Lower lobe of right lung (tissue), 2 donors: ENCODE results near the gene CHST8. TPM values are rescaled to one million over a fixed set of nuclear protein-coding genes. Genes with fewer than 3 reads are reported as not detected.

Source experiments
- ATAC-seq, 2 donors: fragments of 200-7000 bp; cut with Tn5 transposase; one replicate each; pipeline ENCODE4 v1.9.1; 2020 to 2022; ENCODE audit warnings: mild to moderate bottlenecking in 2 of 2, moderate library complexity in 2 of 2
- DNase-seq: peaks from one replicate; pipeline ENCODE4 v3.0.0-alpha.2; 2020
- H3K27ac ChIP-seq: fragments of 200-600 bp; one replicate; pipeline ENCODE4 v1.8.0; 2022
- H3K27me3 ChIP-seq: fragments of 200-600 bp; one replicate; pipeline ENCODE4 v1.8.0; 2022; ENCODE audit warnings: low read depth
- H3K36me3 ChIP-seq: fragments of 200-600 bp; one replicate; pipeline ENCODE4 v1.8.0; 2022; ENCODE audit warnings: mild to moderate bottlenecking
- H3K4me1 ChIP-seq: fragments of 200-600 bp; one replicate; pipeline ENCODE4 v1.8.0; 2022
- H3K4me3 ChIP-seq: fragments of 200-600 bp; one replicate; pipeline ENCODE4 v1.8.0; 2022; ENCODE audit warnings: mild to moderate bottlenecking
- H3K9me3 ChIP-seq: fragments of 200-600 bp; one replicate; pipeline ENCODE4 v1.8.0; 2022
- intact Hi-C: fragments of 100-400 bp; cut with DNase I; formaldehyde crosslinking; loops from one replicate; pipeline ENCODE4 v1.11.0; 2022
- total RNA-seq: library from RNA; stranded (reverse); fragmentation: NEBNext Ultra II Directional; extraction: Animal tissue kit (Norgen Biotek cat#: 25700); gene quantifications from one replicate; pipeline ENCODE4 v1.2.1, GENCODE V29; 2021
- TF ChIP-seq, protein P1 (sequence below): fragments of 200-600 bp; IDR thresholded peaks from one replicate; pipeline ENCODE4 v1.8.0; 2022; ENCODE audit warnings: antibody characterized with exemption, mild to moderate bottlenecking
- donor health status: DM: no; HTN: yes; CAD: no; lungs with severe emphysema.

CHST8 gene
- total RNA-seq, 1 donor from 2014 or later, result not detected

DNA sequence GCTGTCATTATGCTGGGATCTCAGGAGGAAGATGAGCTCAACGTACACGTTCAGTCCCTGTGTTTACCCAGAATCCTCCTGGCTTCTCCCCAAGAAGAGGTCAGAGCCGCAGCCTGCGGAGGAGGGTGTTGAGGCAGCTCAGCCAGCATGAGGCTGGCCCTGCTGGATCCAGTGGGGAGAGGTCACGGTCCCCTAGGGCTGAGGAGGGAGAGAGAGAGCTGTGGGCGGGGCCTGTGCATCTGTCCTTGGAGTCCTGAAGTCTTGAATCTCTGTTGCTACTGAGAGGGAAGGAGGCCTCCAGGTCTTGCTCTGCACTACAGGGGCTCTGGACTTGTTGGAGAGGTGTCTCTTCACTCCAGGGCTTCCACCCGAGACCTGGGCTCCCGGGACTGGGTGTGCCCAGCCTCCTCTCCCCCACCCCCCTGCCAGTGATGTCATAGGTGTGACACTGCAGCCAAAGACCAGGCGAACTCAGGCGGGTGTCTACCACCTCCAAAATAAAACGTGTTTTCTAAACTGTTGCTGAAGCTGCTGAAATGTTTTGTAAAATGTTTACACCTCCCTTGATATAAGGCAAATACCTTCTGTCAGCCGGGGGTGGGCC is 97.0 kb downstream of the CHST8 start:
- DNase-seq (no peak), ATAC-seq (no peak)
- no peak overlapping the region for H3K4me3 ChIP-seq
- no peaks in the 10 kb centered on the region for H3K9me3 ChIP-seq
- H3K36me3 ChIP-seq, result no peaks in the 10 kb centered on the region
- intact Hi-C loops, result no loop called here
- peaks cover 9% of the 10 kb centered on the region for H3K27me3 ChIP-seq
- TF ChIP-seq, protein P1, sequence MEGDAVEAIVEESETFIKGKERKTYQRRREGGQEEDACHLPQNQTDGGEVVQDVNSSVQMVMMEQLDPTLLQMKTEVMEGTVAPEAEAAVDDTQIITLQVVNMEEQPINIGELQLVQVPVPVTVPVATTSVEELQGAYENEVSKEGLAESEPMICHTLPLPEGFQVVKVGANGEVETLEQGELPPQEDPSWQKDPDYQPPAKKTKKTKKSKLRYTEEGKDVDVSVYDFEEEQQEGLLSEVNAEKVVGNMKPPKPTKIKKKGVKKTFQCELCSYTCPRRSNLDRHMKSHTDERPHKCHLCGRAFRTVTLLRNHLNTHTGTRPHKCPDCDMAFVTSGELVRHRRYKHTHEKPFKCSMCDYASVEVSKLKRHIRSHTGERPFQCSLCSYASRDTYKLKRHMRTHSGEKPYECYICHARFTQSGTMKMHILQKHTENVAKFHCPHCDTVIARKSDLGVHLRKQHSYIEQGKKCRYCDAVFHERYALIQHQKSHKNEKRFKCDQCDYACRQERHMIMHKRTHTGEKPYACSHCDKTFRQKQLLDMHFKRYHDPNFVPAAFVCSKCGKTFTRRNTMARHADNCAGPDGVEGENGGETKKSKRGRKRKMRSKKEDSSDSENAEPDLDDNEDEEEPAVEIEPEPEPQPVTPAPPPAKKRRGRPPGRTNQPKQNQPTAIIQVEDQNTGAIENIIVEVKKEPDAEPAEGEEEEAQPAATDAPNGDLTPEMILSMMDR, result no peak
- no peaks in the 10 kb centered on the region for H3K4me1 ChIP-seq
- no peak overlapping the region for H3K27ac ChIP-seq

DNA sequence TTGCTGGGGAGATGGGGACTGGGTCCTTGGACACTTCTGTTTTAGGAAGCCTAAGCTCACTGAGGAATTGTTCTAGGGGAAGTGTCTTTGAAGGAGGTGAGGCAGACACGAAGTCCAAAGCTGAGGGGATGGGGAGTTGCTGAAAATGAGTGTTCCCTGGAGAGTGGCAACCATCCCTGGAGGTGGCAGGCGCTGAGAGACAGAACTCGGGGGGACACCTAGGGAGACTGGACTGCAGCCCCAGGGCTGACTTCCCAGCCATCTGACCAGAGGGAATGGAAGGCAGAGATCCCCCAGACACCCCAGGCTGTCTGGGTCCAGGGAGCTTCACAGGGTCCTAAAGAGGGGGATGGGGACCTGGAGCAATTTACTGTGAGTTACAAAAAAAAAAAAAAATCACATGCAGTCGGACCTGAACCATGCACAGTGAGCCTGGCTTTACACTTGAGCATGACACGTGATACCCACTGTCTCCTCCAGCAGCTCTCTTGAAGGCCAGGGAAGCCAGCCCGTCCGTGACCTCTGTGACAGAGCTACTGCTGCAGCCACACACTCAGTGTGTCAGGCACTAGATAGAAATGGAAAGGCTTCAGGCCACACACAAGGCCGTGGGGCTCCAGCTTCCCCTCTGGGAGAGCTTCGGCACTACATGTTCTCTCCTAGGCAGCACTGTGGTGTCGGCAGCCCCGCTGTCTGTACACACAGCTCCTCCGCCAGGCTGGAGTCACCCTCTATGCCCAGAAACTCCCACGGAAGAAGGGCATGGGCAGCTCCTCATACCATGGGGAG is 97.8 kb downstream of the CHST8 start:
- Histone ChIP-seq H3K4me1 (no peaks in the 10 kb centered on the region), H3K9me3 (no peaks in the 10 kb centered on the region), H3K36me3 (no peaks in the 10 kb centered on the region), H3K4me3 (no peak overlapping the region), H3K27me3 (peaks cover 8% of the 10 kb centered on the region), H3K27ac (no peak overlapping the region)
- ATAC-seq, result no peak
- TF ChIP-seq, protein P1, result no peak
- no peak for DNase-seq
- intact Hi-C loops, result no loop called here

DNA sequence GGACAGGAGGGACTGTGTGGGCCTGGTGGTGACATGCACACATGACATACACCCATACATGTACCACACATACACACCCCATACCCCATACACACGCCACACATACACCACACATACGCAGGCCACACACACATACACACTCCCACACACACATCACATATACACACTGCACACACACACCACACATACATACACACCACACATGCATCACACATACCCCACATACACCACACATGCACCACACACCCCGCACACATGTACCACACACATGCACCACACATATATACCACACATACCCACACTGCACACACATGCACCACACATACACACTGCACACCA is 98.4 kb downstream of the CHST8 start:
- no peak overlapping the region for H3K27ac ChIP-seq
- TF ChIP-seq, protein P1, result no peak
- H3K4me3 ChIP-seq, result no peak overlapping the region
- H3K9me3 ChIP-seq, result no peaks in the 10 kb centered on the region
- peaks cover 8% of the 10 kb centered on the region for H3K27me3 ChIP-seq
- intact Hi-C loops, result no loop called here
- no peaks in the 10 kb centered on the region for H3K36me3 ChIP-seq
- H3K4me1 ChIP-seq, result no peaks in the 10 kb centered on the region
- ATAC-seq, result peak in 1 of 2 donors; percentile 30
- no peak for DNase-seq

DNA sequence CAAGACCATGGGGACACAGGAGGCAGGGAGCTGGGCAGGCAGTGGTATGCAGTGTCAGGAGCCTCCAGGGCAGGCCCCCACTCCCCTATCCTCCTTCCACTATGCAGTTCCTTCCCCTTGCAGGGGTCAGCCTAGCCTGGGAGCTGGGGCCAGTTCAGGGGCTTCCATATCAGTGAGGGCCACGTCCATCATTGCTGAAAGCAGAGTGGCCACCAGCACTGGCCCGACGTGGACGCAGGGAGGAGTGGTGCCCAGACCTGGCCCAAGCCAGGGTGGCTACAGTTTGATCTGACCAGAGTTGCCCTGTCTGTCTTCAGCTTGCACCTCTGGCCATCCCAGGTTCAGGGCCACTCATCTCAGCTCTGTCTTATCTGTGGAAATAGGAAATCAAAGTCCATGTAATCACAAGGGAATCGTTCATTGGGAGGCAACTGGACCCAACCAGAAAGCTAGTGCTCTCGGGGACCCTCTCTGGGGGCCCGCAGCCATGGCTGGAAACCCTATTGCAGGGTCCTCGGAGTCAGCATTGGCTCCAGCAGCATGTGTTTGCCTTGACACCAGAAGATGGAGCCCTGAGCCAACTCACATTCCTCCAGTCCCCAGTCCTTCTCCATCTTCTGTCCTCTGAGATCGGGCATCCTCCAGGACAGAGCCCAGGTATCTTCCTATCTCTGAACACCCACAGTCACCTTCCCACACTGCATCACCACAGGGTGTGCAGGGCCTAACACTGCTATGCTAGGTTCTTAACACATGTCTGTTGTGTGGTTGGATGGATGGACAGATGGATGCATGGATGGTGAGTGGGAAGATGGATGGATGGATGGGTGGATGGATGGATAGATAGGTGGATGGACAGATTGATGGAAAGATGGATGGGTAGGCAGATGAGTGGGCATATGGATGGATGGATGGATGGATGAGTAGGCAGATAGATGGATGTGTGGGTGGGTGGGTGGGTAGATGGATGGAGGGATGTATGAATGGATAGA is 99.2 kb downstream of the CHST8 start:
- Histone ChIP-seq H3K4me3 (no peak overlapping the region), H3K27me3 (peaks cover 8% of the 10 kb centered on the region), H3K36me3 (no peaks in the 10 kb centered on the region), H3K4me1 (no peaks in the 10 kb centered on the region), H3K27ac (no peak overlapping the region), H3K9me3 (no peaks in the 10 kb centered on the region)
- intact Hi-C loops, result no loop called here
- no peak for DNase-seq
- TF ChIP-seq, protein P1, result no peak
- no peak for ATAC-seq

DNA sequence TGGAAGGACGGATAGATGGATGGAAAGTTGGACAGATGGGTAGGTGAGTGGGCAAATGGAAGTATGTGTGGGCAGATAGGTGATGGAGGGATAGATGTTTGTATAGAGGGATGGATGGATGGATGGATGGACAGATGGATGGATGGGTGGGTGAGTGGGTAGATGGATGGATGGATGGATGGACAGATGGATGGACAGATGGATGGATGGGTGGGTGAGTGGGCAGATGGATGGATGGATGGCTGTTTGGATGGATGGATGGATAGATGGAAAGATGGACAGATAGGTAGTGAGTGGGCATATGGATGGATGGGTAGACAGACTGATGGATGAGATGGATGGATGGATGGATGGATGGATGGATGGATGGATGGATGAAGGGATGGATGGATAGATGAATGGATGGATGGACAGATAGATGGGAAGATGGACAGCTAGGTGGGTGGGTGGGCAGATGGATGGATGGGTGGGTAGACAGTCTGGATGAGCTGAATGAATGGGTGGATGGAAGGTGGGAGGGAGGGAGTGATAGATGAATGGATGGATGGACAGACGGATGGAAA is 100.1 kb downstream of the CHST8 start:
- ATAC-seq (no peak), DNase-seq (no peak)
- TF ChIP-seq, protein P1, result no peak
- no peak overlapping the region for H3K27ac ChIP-seq
- H3K4me3 ChIP-seq, result no peak overlapping the region
- no peaks in the 10 kb centered on the region for H3K4me1 ChIP-seq
- no peaks in the 10 kb centered on the region for H3K9me3 ChIP-seq
- intact Hi-C loops, result no loop called here
- H3K36me3 ChIP-seq, result no peaks in the 10 kb centered on the region
- peaks cover 8% of the 10 kb centered on the region for H3K27me3 ChIP-seq
